ENCODE measurements around the gene ABLIM3. TPM values are rescaled to one million over a fixed set of nuclear protein-coding genes. Genes with fewer than 3 reads are reported as not detected.

ABLIM3 gene
- total RNA-seq, 1 donor from 2014 or later, result 3.9 TPM

DNA sequence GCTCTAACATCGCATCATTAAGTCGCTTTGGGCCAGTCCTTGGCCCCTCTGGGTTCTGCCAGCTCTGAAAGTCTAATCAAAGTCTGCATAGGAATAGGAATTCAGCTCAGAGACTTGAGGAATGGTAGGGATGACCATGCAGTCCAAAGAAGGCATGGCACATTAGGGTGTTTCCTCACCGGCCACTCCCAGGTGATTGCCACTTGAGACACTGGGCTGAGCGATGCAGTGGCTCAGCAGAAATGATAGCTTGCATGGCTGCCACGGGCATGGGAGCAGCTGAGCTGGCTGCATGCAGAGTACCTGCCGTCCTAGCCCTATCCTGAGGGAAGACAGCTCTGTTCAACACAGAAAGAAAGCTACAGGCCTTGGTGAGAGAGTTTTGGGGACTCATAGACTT is 159.1 kb downstream of the ABLIM3 start:
- H3K79me2 ChIP-seq (ENCODE audit: insufficient read depth, low read length), result no peaks in the 10 kb centered on the region
- no peaks in the 10 kb centered on the region for H3K36me3 ChIP-seq (ENCODE audit: insufficient read depth, low read length)
- H3K27me3 ChIP-seq (ENCODE audit: insufficient read depth, low read length), result no peaks in the 10 kb centered on the region
- H3K27me3 Mint-ChIP-seq (ENCODE audit: low read depth, unreplicated experiment), result peaks cover 2% of the 10 kb centered on the region
- H2AFZ ChIP-seq (ENCODE audit: low read depth, low read length), result no peak overlapping the region
- H3K4me2 ChIP-seq (ENCODE audit: low read length), result no peak overlapping the region
- no peak overlapping the region for H3K9ac ChIP-seq (ENCODE audit: low read length)
- FAIRE-seq (no peak), DNase-seq (ENCODE audit: low read depth) (no peak)
- no peak overlapping the region for H3K4me3 ChIP-seq (ENCODE audit: insufficient read depth, low read depth, low read length)
- no peak overlapping the region for H3K27ac ChIP-seq (ENCODE audit: low read depth, low read length)
- no peak overlapping the region for H3K4me3 Mint-ChIP-seq (ENCODE audit: unreplicated experiment)
- TF ChIP-seq, protein P1, sequence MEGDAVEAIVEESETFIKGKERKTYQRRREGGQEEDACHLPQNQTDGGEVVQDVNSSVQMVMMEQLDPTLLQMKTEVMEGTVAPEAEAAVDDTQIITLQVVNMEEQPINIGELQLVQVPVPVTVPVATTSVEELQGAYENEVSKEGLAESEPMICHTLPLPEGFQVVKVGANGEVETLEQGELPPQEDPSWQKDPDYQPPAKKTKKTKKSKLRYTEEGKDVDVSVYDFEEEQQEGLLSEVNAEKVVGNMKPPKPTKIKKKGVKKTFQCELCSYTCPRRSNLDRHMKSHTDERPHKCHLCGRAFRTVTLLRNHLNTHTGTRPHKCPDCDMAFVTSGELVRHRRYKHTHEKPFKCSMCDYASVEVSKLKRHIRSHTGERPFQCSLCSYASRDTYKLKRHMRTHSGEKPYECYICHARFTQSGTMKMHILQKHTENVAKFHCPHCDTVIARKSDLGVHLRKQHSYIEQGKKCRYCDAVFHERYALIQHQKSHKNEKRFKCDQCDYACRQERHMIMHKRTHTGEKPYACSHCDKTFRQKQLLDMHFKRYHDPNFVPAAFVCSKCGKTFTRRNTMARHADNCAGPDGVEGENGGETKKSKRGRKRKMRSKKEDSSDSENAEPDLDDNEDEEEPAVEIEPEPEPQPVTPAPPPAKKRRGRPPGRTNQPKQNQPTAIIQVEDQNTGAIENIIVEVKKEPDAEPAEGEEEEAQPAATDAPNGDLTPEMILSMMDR (IDR thresholded peaks at IDR 0.05; ENCODE audit: insufficient read depth, low read depth, low read length), result no peak
- TF ChIP-seq EZH2 (IDR thresholded peaks at IDR 0.05; ENCODE audit: insufficient read depth, low read length), result no peak
- H3K9me3 Mint-ChIP-seq (ENCODE audit: unreplicated experiment), result no peaks in the 10 kb centered on the region
- H3K36me3 Mint-ChIP-seq (ENCODE audit: low read depth, unreplicated experiment), result peaks cover 3% of the 10 kb centered on the region
- H3K27ac Mint-ChIP-seq (ENCODE audit: unreplicated experiment), result no peak overlapping the region
- H3K9me3 ChIP-seq (ENCODE audit: insufficient read depth, low read depth, low read length), result no peaks in the 10 kb centered on the region
- peaks cover 19% of the 10 kb centered on the region for H3K4me1 Mint-ChIP-seq (ENCODE audit: low read depth, unreplicated experiment)
- no peaks in the 10 kb centered on the region for H4K20me1 ChIP-seq (ENCODE audit: insufficient read depth, low read length)
- H3K4me1 ChIP-seq (ENCODE audit: insufficient read depth, low read length), result no peaks in the 10 kb centered on the region

DNA sequence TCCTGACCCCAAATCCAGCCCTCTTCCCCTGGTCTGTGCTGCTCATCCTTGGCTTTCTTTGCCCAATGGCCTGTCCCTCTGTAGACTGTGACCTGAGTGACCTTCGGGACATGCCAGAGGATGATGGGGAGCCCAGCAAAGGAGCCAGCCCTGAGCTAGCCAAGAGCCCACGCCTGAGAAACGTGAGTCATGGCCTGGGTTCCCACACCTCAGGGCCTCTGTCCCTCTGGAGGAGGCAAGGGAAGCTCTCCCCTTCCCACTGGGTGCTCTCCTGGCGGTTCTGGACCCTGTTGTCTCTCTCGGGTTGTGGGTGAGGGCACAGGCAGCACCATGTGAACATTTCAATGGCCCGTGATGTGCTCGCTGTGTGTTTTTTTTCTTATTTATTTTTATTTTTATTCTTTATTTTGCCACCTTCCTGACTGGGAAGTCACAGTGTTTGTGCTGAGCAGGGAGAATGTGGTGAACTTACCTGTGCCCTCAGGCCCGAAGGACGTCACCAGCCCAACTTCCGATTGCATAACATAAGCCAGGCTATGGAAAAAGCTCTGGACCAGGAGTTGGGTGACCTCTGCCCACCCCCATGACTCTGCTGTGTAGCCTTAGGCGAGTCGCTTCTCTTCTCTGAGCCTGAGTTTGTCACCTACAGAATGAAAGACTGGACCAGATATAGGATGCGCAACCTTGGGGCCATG is 159.9 kb downstream of the ABLIM3 start:
- no peaks in the 10 kb centered on the region for H3K36me3 ChIP-seq (ENCODE audit: insufficient read depth, low read length)
- peaks cover 19% of the 10 kb centered on the region for H3K4me1 Mint-ChIP-seq (ENCODE audit: low read depth, unreplicated experiment)
- no peak overlapping the region for H3K4me3 ChIP-seq (ENCODE audit: insufficient read depth, low read depth, low read length)
- no peak overlapping the region for H2AFZ ChIP-seq (ENCODE audit: low read depth, low read length)
- DNase-seq (ENCODE audit: low read depth) (no peak), FAIRE-seq (no peak)
- H3K9me3 Mint-ChIP-seq (ENCODE audit: unreplicated experiment), result no peaks in the 10 kb centered on the region
- H3K4me3 Mint-ChIP-seq (ENCODE audit: unreplicated experiment), result no peak overlapping the region
- no peaks in the 10 kb centered on the region for H3K79me2 ChIP-seq (ENCODE audit: insufficient read depth, low read length)
- H3K36me3 Mint-ChIP-seq (ENCODE audit: low read depth, unreplicated experiment), result peaks cover 3% of the 10 kb centered on the region
- H3K27ac Mint-ChIP-seq (ENCODE audit: unreplicated experiment), result no peak overlapping the region
- H3K4me1 ChIP-seq (ENCODE audit: insufficient read depth, low read length), result no peaks in the 10 kb centered on the region
- H3K27me3 Mint-ChIP-seq (ENCODE audit: low read depth, unreplicated experiment), result peaks cover 2% of the 10 kb centered on the region
- H3K9ac ChIP-seq (ENCODE audit: low read length), result no peak overlapping the region
- no peaks in the 10 kb centered on the region for H3K9me3 ChIP-seq (ENCODE audit: insufficient read depth, low read depth, low read length)
- H4K20me1 ChIP-seq (ENCODE audit: insufficient read depth, low read length), result no peaks in the 10 kb centered on the region
- no peaks in the 10 kb centered on the region for H3K27me3 ChIP-seq (ENCODE audit: insufficient read depth, low read length)
- H3K27ac ChIP-seq (ENCODE audit: low read depth, low read length), result no peak overlapping the region
- TF ChIP-seq EZH2 (IDR thresholded peaks at IDR 0.05; ENCODE audit: insufficient read depth, low read length), result no peak
- TF ChIP-seq, protein P1 (IDR thresholded peaks at IDR 0.05; ENCODE audit: insufficient read depth, low read depth, low read length), result no peak
- H3K4me2 ChIP-seq (ENCODE audit: low read length), result no peak overlapping the region

DNA sequence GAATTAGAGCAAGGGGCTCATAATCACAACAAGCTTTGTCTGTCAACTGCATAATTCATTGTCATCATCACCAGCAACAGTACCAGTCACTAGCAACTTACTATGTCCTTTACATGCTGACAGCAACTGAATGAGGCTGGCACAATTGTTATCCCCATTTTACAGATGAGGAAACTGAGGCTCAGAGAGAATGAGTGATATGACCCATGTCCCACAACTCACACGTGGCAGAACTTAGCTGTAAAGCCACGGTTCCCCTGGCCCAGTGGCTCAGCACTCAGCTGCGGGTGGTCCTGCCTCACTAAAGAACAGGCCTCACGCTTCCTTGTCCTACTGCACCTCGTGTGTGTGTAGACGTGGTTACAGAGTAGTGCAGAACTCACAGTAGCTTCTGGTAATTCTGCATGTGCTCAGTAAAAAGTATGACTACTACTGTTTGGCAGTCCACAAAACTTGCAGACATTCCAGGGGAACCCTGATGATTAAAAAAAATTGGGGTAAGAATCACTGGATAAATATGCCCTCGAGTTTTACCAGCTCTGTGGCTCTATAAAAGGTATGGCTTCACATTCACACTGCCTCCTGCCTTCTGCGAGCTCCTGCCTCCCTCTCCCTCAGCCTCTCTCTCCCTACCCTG is 160.6 kb downstream of the ABLIM3 start:
- DNase-seq (ENCODE audit: low read depth) (peak; percentile 69), FAIRE-seq (no peak)
- TF ChIP-seq, protein P1 (IDR thresholded peaks at IDR 0.05; ENCODE audit: insufficient read depth, low read depth, low read length), result no peak
- TF ChIP-seq EZH2 (IDR thresholded peaks at IDR 0.05; ENCODE audit: insufficient read depth, low read length), result no peak
- Mint-ChIP-seq H3K4me3 (ENCODE audit: unreplicated experiment) (no peak overlapping the region), H3K27me3 (ENCODE audit: low read depth, unreplicated experiment) (peaks cover 2% of the 10 kb centered on the region), H3K27ac (ENCODE audit: unreplicated experiment) (no peak overlapping the region), H3K36me3 (ENCODE audit: low read depth, unreplicated experiment) (peaks cover 6% of the 10 kb centered on the region), H3K4me1 (ENCODE audit: low read depth, unreplicated experiment) (peaks cover 12% of the 10 kb centered on the region), H3K9me3 (ENCODE audit: unreplicated experiment) (no peaks in the 10 kb centered on the region)
- Histone ChIP-seq H3K4me3 (ENCODE audit: insufficient read depth, low read depth, low read length) (no peak overlapping the region), H2AFZ (ENCODE audit: low read depth, low read length) (no peak overlapping the region), H3K27ac (ENCODE audit: low read depth, low read length) (no peak overlapping the region), H4K20me1 (ENCODE audit: insufficient read depth, low read length) (no peaks in the 10 kb centered on the region), H3K4me1 (ENCODE audit: insufficient read depth, low read length) (no peaks in the 10 kb centered on the region), H3K36me3 (ENCODE audit: insufficient read depth, low read length) (no peaks in the 10 kb centered on the region), H3K27me3 (ENCODE audit: insufficient read depth, low read length) (no peaks in the 10 kb centered on the region), H3K79me2 (ENCODE audit: insufficient read depth, low read length) (no peaks in the 10 kb centered on the region), H3K4me2 (ENCODE audit: low read length) (no peak overlapping the region), H3K9me3 (ENCODE audit: insufficient read depth, low read depth, low read length) (no peaks in the 10 kb centered on the region), H3K9ac (ENCODE audit: low read length) (no peak overlapping the region)
